ENCODE measurements around the gene GCAT. TPM values are rescaled to one million over a fixed set of nuclear protein-coding genes. Genes with fewer than 3 reads are reported as not detected.
A peak's percentile ranks its signal among the peaks of the same experiment; 100 is the strongest.

The GCAT gene
- total RNA-seq, 4 donors from 2014 or later = 3.8 to 53.8 (median 14.9) TPM

DNA sequence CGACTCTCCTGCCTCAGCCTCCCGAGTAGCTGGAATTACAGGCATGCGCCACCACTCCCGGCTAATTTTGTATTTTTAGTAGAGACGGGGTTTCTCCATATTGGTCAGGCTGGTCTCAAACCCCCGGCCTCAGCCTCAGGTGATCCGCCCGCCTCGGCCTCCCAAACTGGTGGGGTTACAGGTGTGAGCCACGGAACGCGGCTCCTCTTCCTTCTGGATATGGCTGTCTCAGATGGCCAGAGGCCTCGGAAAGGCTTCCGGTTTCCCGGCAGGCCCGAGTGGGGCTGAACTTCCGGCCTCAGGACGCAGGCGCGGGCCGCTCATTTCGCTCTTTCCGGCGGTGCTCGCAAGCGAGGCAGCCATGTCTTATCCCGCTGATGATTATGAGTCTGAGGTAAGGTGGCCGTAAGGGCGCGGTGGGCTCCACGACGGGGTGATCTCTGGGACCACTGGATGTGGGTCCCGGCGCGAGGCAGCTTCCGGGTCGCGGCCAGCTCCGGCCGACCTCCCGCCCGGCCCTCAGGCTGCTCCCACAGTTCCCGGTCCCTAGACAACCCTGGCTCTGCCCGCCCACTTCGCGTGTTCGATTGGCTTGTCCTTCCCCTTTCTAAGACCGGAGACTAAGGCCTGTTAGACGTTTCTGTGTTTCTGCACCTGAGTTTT, 41.5 kb downstream of the GCAT start, which contains the start of gene EIF3L:
TSS of gene EIF3L (plus strand) at position 331 of the 663 bp plus-strand sequence. CDS start at position 362, 31 bp downstream.
- intact Hi-C loops (cut with DNase I; ENCODE audit: low total_unique reads) = no loop called here
- TF ChIP-seq POLR2A (IDR thresholded peaks at IDR 0.05) = peak; percentile 73 to 86
- TF ChIP-seq, protein P1, sequence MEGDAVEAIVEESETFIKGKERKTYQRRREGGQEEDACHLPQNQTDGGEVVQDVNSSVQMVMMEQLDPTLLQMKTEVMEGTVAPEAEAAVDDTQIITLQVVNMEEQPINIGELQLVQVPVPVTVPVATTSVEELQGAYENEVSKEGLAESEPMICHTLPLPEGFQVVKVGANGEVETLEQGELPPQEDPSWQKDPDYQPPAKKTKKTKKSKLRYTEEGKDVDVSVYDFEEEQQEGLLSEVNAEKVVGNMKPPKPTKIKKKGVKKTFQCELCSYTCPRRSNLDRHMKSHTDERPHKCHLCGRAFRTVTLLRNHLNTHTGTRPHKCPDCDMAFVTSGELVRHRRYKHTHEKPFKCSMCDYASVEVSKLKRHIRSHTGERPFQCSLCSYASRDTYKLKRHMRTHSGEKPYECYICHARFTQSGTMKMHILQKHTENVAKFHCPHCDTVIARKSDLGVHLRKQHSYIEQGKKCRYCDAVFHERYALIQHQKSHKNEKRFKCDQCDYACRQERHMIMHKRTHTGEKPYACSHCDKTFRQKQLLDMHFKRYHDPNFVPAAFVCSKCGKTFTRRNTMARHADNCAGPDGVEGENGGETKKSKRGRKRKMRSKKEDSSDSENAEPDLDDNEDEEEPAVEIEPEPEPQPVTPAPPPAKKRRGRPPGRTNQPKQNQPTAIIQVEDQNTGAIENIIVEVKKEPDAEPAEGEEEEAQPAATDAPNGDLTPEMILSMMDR (IDR thresholded peaks at IDR 0.05) = peak in 1 of 4 experiments; percentile 22
- H3K4me1 ChIP-seq = peaks cover 0 to 6% of the 10 kb centered on the region in 2 donors

GRCh38 chr22:37850801-37851200, 43.1 kb downstream of the GCAT start:
- TF ChIP-seq POLR2A (IDR thresholded peaks at IDR 0.05) = no peak
- TF ChIP-seq, protein P1 (IDR thresholded peaks at IDR 0.05) = no peak
- Histone ChIP-seq H3K9me3 (no peaks in the 10 kb centered on the region), H3K4me1 (peaks cover 0 to 6% of the 10 kb centered on the region in 2 donors), H3K27ac (no peak overlapping the region), H3K4me3 (no peak overlapping the region), H3K36me3 (no peaks in the 10 kb centered on the region), H3K27me3 (no peaks in the 10 kb centered on the region)
- intact Hi-C loops (cut with DNase I; ENCODE audit: low total_unique reads) = no loop called here
- no peak for DNase-seq

More for the DNA sequence above, 41.5 kb downstream of the GCAT start, which contains the start of gene EIF3L:
- no peaks in the 10 kb centered on the region for H3K27me3 ChIP-seq
- peak within 1 kb of the TSS; percentile 64 to 92 for H3K4me3 ChIP-seq
- peak within 1 kb of the TSS; percentile 84 to 87 for H3K27ac ChIP-seq
- no peaks in the 10 kb centered on the region for H3K36me3 ChIP-seq
- H3K9me3 ChIP-seq = no peaks in the 10 kb centered on the region
- DNase-seq = peak; percentile 86 to 88

DNA sequence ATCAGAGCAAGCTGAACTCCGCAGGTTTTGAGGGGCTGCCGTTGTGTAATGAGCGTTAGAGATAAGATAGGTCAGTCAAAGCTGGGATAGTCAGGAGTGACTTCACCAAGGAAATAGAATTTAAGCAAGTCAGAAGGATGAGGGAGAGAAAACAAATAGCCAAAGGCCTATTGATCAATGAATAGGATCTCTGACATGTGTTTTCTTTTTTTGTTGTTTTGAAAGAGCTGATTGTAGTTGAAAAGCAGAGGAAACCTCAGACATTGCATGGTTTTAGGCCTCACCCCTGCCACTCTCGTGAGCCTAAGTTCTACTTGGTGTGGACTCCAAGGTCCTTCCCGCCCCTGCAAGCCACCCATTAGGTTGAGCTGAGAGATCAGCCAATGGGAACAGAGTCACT, 44.7 kb downstream of the GCAT start:
- no peaks in the 10 kb centered on the region for H3K36me3 ChIP-seq
- TF ChIP-seq POLR2A (IDR thresholded peaks at IDR 0.05) = no peak
- TF ChIP-seq, protein P1 (IDR thresholded peaks at IDR 0.05) = no peak
- no peak overlapping the region for H3K27ac ChIP-seq
- intact Hi-C loops (cut with DNase I; ENCODE audit: low total_unique reads) = no loop called here
- DNase-seq = no peak
- peaks cover 0 to 6% of the 10 kb centered on the region in 2 donors for H3K4me1 ChIP-seq
- no peak overlapping the region for H3K4me3 ChIP-seq
- H3K9me3 ChIP-seq = no peaks in the 10 kb centered on the region
- no peaks in the 10 kb centered on the region for H3K27me3 ChIP-seq

DNA sequence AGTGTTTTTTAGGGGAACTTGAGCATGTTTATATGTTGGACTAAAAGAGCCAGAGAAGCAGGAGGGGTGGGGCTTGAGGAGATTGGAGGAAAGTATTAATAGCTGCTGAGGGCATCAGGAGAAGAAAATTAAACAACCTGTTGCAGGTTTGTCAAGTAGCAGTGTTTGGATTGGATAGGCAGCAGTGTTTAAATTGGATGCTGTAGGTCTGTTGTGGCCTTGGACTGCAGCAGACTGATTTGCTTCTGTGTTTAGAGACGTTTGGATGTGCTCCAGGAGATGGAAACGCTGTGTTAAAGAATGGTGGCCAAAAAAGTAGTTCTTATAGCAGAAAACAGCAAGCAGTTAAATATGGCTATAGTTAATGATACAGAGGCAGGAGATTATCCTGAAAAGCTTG, 47.2 kb downstream of the GCAT start:
- TF ChIP-seq POLR2A (IDR thresholded peaks at IDR 0.05) = no peak
- TF ChIP-seq, protein P1 (IDR thresholded peaks at IDR 0.05) = no peak
- intact Hi-C loops (cut with DNase I; ENCODE audit: low total_unique reads) = no loop called here
- H3K4me3 ChIP-seq = no peak overlapping the region
- H3K27me3 ChIP-seq = no peaks in the 10 kb centered on the region
- no peaks in the 10 kb centered on the region for H3K9me3 ChIP-seq
- no peak for DNase-seq
- no peaks in the 10 kb centered on the region for H3K36me3 ChIP-seq
- no peak overlapping the region for H3K27ac ChIP-seq
- H3K4me1 ChIP-seq = peaks cover 0 to 4% of the 10 kb centered on the region in 2 donors

- Histone ChIP-seq H3K27ac (no peak overlapping the region), H3K36me3 (no peaks in the 10 kb centered on the region), H3K4me3 (no peak overlapping the region), H3K27me3 (no peaks in the 10 kb centered on the region), H3K4me1 (no peaks in the 10 kb centered on the region), H3K9me3 (no peaks in the 10 kb centered on the region)
- intact Hi-C loops (cut with DNase I; ENCODE audit: low total_unique reads) = no loop called here
- no peak for TF ChIP-seq POLR2A (IDR thresholded peaks at IDR 0.05)
- TF ChIP-seq, protein P1 (IDR thresholded peaks at IDR 0.05) = no peak
- no peak for DNase-seq
Observed at GRCh38 chr22:37855462-37855861, 47.7 kb downstream of the GCAT start.
